HL-60 (cell line): ENCODE results near the gene THBS4.

ENCODE experiments used
- CTCF ChIP-seq: IDR thresholded peaks from one replicate; pipeline ENCODE4 v1.5.1; 2011; ENCODE audit warnings: low read length, control low read depth, inconsistent platforms; ENCODE audit not compliant: insufficient read depth
- GABPA ChIP-seq: IDR thresholded peaks from 2 replicates; pipeline ENCODE4 v1.6.1; 2012; ENCODE audit warnings: low read depth
- POLR2AphosphoS5 ChIP-seq: IDR thresholded peaks from 2 replicates; pipeline ENCODE4 v1.6.1; 2012; ENCODE audit warnings: low read depth

GRCh38 chr5:80069251-80069800 is 34.2 kb downstream of the THBS4 start:
- no peak for TF ChIP-seq CTCF
- no peak for TF ChIP-seq GABPA
- no peak for TF ChIP-seq POLR2AphosphoS5
